GM18867 (cell line): ENCODE results near the gene ATP1A2.
"Not testable (repeated sequence)": the region's sequence is repeated elsewhere in the genome, so short reads cannot be mapped to it uniquely, and the experiment has no call there.

Source experiments
- ATAC-seq: cut with Tn5 transposase; IDR thresholded peaks from one replicate; pipeline ENCODE4 v1.9.1; 2021; ENCODE audit warnings: mild to moderate bottlenecking, moderate library complexity; ENCODE audit not compliant: unreplicated experiment

ATP1A2 gene

GRCh38 chr1:160122978-160123495 lies 7.5 kb downstream of the ATP1A2 start:
- no peak for ATAC-seq

GRCh38 chr1:160123726-160124125 lies 8.2 kb downstream of the ATP1A2 start:
- no peak for ATAC-seq

GRCh38 chr1:160124705-160125478 lies 9.3 kb downstream of the ATP1A2 start:
- no peak for ATAC-seq

- no peak for ATAC-seq
Observed at GRCh38 chr1:160125746-160126145, 10.2 kb downstream of the ATP1A2 start.

GRCh38 chr1:160126342-160126741 lies 10.8 kb downstream of the ATP1A2 start:
- not testable (repeated sequence) for ATAC-seq

- no peak for ATAC-seq
Observed at GRCh38 chr1:160127381-160127780, 11.8 kb downstream of the ATP1A2 start.

- no peak for ATAC-seq
Observed at GRCh38 chr1:160127865-160128523, 12.4 kb downstream of the ATP1A2 start.

- no peak for ATAC-seq
Observed at GRCh38 chr1:160128636-160129035, 13.1 kb downstream of the ATP1A2 start.

GRCh38 chr1:160129046-160129445 lies 13.5 kb downstream of the ATP1A2 start:
- ATAC-seq: no peak

GRCh38 chr1:160129558-160129957 lies 14.0 kb downstream of the ATP1A2 start:
- ATAC-seq: no peak

GRCh38 chr1:160129966-160130365 lies 14.4 kb downstream of the ATP1A2 start:
- ATAC-seq: no peak

- no peak for ATAC-seq
Observed at GRCh38 chr1:160130486-160130885, 14.9 kb downstream of the ATP1A2 start.

GRCh38 chr1:160130939-160131338 lies 15.4 kb downstream of the ATP1A2 start:
- ATAC-seq: no peak

- ATAC-seq: no peak
Observed at GRCh38 chr1:160131803-160132565, 16.4 kb downstream of the ATP1A2 start.

- no peak for ATAC-seq
Observed at GRCh38 chr1:160133990-160134770, 18.6 kb downstream of the ATP1A2 start.

GRCh38 chr1:160134791-160135572 lies 19.4 kb downstream of the ATP1A2 start:
- ATAC-seq: no peak

- no peak for ATAC-seq
Observed at GRCh38 chr1:160136121-160136925, 20.8 kb downstream of the ATP1A2 start.

GRCh38 chr1:160136926-160137200 lies 21.3 kb downstream of the ATP1A2 start:
- no peak for ATAC-seq

- no peak for ATAC-seq
Observed at GRCh38 chr1:160137216-160137862, 21.8 kb downstream of the ATP1A2 start.
